Measurements from ENCODE around the gene MLXIP.

GRCh38 chr12:122028905-122029560 is 49.5 kb upstream of the MLXIP start:
- TF ChIP-seq CTCF (conservative IDR thresholded peaks at IDR 0.05; ENCODE audit: low read depth, low read length): no peak
- no peak for TF ChIP-seq EZH2phosphoT487 (IDR thresholded peaks at IDR 0.05; ENCODE audit: borderline replicate concordance, low read length)

Measured in PC-3 (cell line).